ENCODE results near the gene TMEM100.
"Not testable (repeated sequence)": the region's sequence is repeated elsewhere in the genome, so short reads cannot be mapped to it uniquely, and the experiment has no call there.

Gene TMEM100

DNA sequence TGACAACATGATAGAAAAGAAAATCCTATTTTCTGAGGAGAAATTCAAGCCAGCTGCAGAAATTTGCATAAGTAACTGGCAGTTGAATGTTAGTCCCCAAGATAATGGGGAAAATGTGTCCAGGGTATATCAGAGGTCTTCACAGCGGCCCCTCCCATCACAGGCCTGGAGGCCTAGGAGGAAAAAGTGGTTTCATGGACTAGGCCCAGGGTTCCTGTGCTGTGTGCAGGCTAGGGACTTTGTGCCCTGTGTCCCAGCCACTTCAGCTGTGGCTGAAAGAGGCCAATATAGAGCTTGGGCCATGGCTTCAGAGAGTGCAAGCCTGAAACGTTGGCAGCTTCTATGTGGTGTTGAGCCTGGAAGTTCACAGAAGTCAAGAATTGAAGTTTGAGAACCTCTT is 35.6 kb downstream of the TMEM100 start:
- DNase-seq (ENCODE audit: low read depth in 2 of 2), result no peak

DNA sequence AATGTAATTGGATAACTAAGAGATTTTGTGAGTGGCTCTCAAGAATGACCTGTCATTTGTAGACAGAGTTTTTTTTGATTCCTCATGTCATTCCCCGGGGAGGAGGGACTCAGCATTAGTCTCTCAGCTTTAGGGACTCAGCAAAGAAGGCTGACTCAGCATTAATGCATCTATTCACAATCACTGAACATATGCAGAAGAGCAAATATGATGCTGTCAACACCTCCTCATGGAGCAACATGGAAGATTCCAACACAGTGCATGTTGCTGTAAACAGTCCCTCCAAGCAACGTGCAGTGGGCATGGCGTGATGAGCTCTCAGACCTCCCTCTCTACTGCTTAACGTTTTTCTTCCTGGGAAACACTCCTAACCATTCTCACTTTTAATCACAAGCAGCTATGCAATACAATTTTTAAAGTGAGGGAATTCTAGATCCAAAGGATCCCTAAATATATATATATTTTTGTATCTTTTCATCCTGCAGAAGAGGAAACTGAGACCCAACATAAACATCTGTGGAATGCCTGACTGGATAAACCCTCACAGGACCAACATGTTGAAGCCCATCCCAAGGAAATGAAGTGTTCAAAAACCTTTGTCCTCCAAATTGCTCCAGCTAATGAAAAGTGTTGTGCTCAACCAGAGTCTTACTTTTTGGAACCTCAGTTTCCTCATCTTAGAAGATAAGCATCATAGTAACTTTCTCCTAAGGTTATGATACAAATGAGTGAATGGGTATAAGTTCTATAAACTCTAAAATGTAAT is 38.9 kb downstream of the TMEM100 start:
- no peak for DNase-seq (ENCODE audit: low read depth in 2 of 2)

DNA sequence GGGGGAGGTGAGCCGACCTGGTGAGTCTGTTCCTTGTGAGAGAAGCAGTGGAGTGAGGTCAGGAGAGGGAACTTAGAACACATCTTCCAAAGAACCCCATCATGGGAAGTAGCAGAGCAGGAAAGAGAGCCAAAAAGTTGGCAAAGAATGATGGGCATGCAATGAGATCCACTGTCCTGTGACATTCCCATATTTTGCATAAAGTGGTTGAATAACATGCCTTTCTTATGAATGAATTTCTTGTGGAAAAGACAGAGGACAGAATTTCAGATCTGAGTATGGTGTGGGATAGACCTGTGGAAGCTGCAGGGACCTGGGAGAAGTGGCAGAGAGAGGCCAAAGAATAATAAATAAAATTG is 41.3 kb downstream of the TMEM100 start:
- no peak for DNase-seq (ENCODE audit: low read depth in 2 of 2)

DNA sequence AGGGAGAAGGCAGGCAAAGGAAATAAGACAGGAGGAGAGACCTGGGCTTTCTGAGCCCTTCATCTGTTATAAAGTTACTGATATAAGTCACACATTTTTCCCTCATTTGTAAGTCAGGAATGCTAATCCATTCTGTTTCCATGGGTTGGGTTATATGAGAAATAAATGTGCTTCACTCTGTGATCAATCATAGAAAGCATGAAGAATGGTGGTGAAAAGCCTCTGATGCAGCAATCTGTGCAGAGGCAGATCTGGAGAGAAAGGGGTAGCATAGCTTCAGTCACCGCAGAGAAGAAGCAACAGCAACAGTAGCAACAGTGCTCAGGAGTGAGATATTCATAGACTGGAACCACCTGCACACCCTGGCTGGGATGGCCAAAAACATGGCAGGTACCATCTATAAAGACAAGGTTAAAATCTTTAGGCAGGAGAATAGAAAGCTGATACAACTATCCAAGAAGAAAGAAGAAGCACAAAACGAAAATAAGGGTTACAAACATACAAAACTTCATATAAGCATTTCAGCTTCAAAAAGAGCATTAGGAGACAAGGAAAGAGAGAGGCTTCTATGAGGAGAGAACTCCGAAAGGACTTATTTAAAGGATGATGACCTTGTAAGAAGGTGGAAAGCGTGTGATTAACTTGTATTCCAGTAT is 41.9 kb downstream of the TMEM100 start:
- DNase-seq (ENCODE audit: low read depth in 2 of 2), result no peak

DNA sequence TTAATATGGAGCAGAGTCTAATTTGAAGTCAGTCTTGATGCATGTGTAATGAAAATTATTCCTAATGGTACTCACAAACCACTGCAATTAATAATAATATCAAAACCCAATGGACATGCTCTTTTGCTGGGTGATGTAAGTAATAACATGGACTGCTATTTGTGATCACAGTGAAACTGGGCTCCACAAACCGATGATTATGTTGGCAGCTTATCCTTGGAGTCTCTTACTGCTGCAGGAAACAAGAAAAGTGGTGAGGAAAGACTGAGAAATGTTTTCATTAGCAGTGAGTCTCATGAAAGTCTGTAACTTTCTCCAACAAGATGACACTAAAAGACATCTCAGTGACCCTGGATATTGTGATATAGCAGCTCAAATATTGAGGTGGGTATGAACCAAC is 45.2 kb downstream of the TMEM100 start:
- DNase-seq (ENCODE audit: low read depth in 2 of 2), result no peak

DNA sequence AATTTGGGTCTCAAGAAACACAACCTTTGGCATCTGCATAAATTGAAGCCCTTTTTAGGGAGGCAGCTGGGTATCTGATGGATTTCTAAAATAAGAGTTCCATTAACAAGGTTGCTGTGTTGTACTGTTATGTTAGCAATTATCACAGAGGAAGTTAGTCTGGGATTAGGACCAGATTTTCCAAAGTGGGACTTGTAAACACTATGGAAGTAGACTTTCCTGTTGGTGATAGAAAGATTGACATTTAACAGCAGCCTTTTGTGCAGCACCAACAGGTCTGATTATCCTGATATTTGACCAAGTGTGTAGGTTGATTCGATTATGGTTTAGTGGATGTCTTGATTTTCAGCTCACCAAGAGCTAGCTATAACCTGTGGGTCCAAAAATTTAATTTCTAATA is 46.4 kb downstream of the TMEM100 start:
- no peak for DNase-seq (ENCODE audit: low read depth in 2 of 2)

DNA sequence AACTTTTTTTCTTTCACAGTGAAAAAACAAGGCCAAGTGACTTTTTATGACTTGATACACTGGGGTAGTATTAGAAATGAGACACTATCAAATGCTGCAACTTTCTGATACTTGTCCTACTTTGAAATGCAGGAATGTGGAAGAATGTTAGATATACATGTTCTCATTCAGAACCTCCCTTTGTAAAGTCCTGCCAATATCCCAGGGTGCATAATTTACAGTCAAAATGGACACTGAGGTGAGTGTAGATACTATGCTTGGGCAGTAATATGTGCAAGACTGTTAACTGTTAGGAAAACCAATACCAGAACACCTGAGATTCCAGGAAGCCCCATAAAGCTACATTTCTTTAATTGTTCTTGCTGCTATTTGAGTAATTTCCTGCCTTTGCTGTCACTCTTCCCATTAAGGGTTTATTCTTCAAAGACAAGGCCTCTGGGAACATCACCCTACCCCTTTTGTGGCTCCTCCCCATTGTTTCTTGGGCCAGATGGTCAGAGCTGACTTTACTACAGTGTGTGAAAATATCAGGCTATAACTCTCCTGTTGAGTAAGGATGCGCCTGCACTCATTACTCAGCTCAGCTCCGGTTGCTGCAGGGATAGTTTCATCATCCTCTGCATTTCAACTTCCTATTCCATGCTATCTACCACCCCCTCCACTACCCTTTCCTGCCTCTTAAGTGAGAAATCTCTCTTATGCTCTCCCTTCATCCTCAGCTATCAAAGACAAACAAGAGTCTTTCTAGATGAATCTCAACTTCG is 48.7 kb downstream of the TMEM100 start:
- DNase-seq (ENCODE audit: low read depth in 2 of 2), result no peak

DNA sequence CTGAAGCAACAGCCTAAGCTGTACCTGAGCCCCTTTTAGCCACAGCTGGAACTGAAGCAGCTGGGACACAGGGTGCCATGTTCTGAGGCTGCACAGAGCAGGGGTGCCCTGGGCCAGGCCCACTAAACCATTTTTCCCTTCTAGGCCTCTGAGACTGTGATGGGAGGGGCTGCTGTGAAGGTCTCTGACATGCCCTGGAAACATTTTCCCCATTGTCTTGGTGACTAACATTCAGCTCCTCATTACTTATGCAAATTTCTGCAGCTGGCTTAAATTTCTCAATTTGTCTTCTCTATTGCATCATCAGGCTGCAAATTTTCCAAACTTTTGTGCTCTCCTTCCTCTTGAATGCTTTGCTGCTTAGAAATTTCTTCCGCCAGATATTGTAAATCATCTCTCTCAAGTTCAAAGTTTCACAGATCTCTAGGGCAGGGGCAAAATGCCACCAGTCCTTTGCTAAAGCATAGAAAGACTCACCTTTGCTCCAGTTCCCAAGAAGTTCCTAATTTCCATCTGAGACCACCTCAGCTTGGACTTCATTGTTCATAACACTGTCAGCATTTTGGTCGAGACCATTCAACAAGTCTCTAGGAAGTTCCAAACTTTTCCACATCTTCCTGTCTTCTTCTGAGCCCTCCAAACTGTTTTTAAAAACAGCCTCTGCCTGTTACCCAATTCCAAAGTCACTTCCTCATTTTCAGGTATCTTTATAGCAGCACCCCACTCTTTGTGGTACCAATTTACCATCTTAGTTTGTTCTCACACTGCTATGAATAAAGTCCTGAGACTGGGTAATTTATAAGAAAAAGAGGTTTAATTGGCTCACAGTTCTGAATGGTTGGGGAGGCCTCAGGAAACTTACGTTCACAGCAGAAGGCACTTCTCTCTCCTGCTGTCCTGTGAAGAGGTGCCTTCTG is 49.8 kb downstream of the TMEM100 start:
- no peak for DNase-seq (ENCODE audit: low read depth in 2 of 2)

DNA sequence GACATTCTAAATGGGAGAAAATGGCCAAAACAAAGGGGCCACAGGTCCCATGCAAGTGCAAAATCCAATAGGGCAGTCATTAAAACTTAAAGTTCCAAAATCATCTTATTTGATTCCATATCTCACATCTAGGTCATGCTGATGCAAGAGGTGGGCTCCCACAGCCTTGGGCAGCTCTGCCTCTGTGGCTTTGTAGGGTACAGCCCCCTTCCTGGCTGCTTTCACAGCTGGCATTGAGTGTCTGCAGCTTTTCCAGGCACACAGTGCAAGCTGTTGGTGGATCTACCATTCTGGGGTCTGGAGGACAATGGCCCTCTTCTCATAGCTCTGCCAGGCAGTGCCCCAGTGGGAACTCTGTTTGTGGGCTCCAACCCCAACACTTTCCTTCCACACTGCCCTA is 50.7 kb downstream of the TMEM100 start:
- DNase-seq (ENCODE audit: low read depth in 2 of 2), result not testable (repeated sequence)

Measured in stimulated activated CD8-positive, alpha-beta memory T cell treated with anti-CD3 and anti-CD28 coated beads, Interleukin-2, amount 100 ng/mL, for 1 hour (primary cell).